Activated T-helper 17 cell treated with anti-CD3 and anti-CD28 coated beads, Interleukin-2, amount 50 U/mL, for 72 hours (primary cell): ENCODE results near the gene ANO9. TPM values are rescaled to one million over a fixed set of nuclear protein-coding genes. Genes with fewer than 3 reads are reported as not detected.
A peak's percentile ranks its signal among the peaks of the same experiment; 100 is the strongest.

Source experiments
- ATAC-seq: fragments of 150-1000 bp; cut with Tn5 transposase; replicated peaks from 2 replicates; pipeline ENCODE4 v1.10.0; 2021; ENCODE audit warnings: mild to moderate bottlenecking, moderate library complexity
- H3K27ac Mint-ChIP-seq: one replicate; pipeline ENCODE4 v1.8.0; 2022; ENCODE audit warnings: mixed read lengths
- H3K27me3 Mint-ChIP-seq: one replicate; pipeline ENCODE4 v1.8.0; 2022; ENCODE audit warnings: mixed read lengths
- H3K36me3 Mint-ChIP-seq: one replicate; pipeline ENCODE4 v1.8.0; 2022; ENCODE audit warnings: low read depth, mild to moderate bottlenecking, mixed read lengths
- H3K4me1 Mint-ChIP-seq: one replicate; pipeline ENCODE4 v1.8.0; 2022; ENCODE audit warnings: mixed read lengths
- H3K4me3 Mint-ChIP-seq: one replicate; pipeline ENCODE4 v1.8.0; 2022; ENCODE audit warnings: mild to moderate bottlenecking, mixed read lengths
- H3K9me3 Mint-ChIP-seq: one replicate; pipeline ENCODE4 v1.8.0; 2022; ENCODE audit warnings: mixed read lengths
- total RNA-seq, 2 donors: library from RNA; stranded (reverse); gene quantifications; one replicate each; pipeline ENCODE4 v1.2.3, GENCODE V29; 2022

The ANO9 gene, protein sequence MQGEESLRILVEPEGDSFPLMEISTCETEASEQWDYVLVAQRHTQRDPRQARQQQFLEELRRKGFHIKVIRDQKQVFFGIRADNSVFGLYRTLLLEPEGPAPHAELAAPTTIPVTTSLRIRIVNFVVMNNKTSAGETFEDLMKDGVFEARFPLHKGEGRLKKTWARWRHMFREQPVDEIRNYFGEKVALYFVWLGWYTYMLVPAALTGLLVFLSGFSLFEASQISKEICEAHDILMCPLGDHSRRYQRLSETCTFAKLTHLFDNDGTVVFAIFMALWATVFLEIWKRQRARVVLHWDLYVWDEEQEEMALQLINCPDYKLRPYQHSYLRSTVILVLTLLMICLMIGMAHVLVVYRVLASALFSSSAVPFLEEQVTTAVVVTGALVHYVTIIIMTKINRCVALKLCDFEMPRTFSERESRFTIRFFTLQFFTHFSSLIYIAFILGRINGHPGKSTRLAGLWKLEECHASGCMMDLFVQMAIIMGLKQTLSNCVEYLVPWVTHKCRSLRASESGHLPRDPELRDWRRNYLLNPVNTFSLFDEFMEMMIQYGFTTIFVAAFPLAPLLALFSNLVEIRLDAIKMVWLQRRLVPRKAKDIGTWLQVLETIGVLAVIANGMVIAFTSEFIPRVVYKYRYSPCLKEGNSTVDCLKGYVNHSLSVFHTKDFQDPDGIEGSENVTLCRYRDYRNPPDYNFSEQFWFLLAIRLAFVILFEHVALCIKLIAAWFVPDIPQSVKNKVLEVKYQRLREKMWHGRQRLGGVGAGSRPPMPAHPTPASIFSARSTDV
- total RNA-seq, result 100 to 1,000 TPM in 1 of 2 donors, 10 to 100 TPM in 1; 36.0 to 119 TPM

GRCh38 chr11:441418-442274, at the start of gene ANO9:
ANO9 (minus strand) TSS chr11:442011; CDS start chr11:441926, 85 bp downstream.
- Mint-ChIP-seq H3K27me3 (no peaks in the 10 kb centered on the region), H3K4me1 (peaks cover 17% of the 10 kb centered on the region), H3K4me3 (peak within 1 kb of the TSS; percentile 74), H3K36me3 (no peaks in the 10 kb centered on the region), H3K9me3 (no peaks in the 10 kb centered on the region), H3K27ac (peak within 1 kb of the TSS; percentile 73)
- peak; percentile 98 for ATAC-seq

DNA sequence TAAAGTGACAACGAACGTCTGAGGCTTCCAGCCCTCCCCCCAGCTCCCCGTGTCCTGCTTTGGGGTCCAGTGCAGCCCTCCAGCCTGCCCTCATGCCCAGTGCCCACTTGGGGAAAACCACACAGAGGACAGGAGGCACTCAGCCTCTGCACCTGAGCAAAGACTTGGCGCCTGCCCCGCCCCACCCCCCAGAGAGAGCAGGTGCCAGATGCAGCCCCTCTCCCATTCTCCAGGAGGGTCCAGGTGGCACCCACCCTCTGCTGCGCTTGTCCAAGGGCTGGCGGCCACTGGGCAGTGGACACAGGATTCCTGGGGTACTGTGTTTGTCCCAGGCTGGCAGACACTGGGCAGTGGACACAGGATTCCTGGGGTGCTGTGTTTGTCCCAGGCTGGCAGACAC, 49.5 kb upstream of the ANO9 start:
- no peak for ATAC-seq
- Mint-ChIP-seq H3K9me3 (no peaks in the 10 kb centered on the region), H3K4me3 (no peak overlapping the region), H3K27ac (no peak overlapping the region), H3K4me1 (no peaks in the 10 kb centered on the region), H3K36me3 (peaks cover 20% of the 10 kb centered on the region), H3K27me3 (no peaks in the 10 kb centered on the region)

DNA sequence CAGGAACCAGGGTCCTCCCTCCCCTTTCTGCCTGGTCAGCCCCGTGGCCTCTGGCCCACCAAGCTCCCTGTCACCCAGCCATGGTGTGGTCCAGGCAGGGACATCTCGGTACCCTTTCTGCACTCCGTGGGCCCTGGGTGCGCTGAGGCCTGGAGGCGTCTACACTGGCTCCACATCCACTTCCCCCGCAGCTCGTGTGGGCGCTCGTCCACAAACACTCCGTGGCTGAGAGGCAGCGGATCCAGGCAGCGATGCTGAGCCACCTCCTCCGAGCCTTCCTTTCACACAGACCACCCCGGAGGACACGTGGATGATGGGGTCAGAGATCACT, 49.1 kb upstream of the ANO9 start:
- no peak overlapping the region for H3K27ac Mint-ChIP-seq
- H3K4me3 Mint-ChIP-seq, result no peak overlapping the region
- no peaks in the 10 kb centered on the region for H3K9me3 Mint-ChIP-seq
- no peak for ATAC-seq
- no peaks in the 10 kb centered on the region for H3K27me3 Mint-ChIP-seq
- no peaks in the 10 kb centered on the region for H3K4me1 Mint-ChIP-seq
- peaks cover 16% of the 10 kb centered on the region for H3K36me3 Mint-ChIP-seq

- Mint-ChIP-seq H3K9me3 (no peaks in the 10 kb centered on the region), H3K4me1 (no peaks in the 10 kb centered on the region), H3K27ac (no peak overlapping the region), H3K36me3 (peaks cover 10% of the 10 kb centered on the region), H3K27me3 (no peaks in the 10 kb centered on the region), H3K4me3 (no peak overlapping the region)
- no peak for ATAC-seq
Measured at GRCh38 chr11:490186-490929, 48.5 kb upstream of the ANO9 start.

- Mint-ChIP-seq H3K27ac (no peak overlapping the region), H3K4me1 (no peaks in the 10 kb centered on the region), H3K4me3 (no peak overlapping the region), H3K9me3 (no peaks in the 10 kb centered on the region), H3K36me3 (peaks cover 5% of the 10 kb centered on the region), H3K27me3 (no peaks in the 10 kb centered on the region)
- ATAC-seq, result no peak
Measured at GRCh38 chr11:489610-490185, 47.9 kb upstream of the ANO9 start.

- no peaks in the 10 kb centered on the region for H3K9me3 Mint-ChIP-seq
- H3K27ac Mint-ChIP-seq, result no peak overlapping the region
- H3K4me1 Mint-ChIP-seq, result no peaks in the 10 kb centered on the region
- no peak for ATAC-seq
- H3K4me3 Mint-ChIP-seq, result no peak overlapping the region
- H3K27me3 Mint-ChIP-seq, result no peaks in the 10 kb centered on the region
- no peaks in the 10 kb centered on the region for H3K36me3 Mint-ChIP-seq
Measured at GRCh38 chr11:488992-489391, 47.2 kb upstream of the ANO9 start.

DNA sequence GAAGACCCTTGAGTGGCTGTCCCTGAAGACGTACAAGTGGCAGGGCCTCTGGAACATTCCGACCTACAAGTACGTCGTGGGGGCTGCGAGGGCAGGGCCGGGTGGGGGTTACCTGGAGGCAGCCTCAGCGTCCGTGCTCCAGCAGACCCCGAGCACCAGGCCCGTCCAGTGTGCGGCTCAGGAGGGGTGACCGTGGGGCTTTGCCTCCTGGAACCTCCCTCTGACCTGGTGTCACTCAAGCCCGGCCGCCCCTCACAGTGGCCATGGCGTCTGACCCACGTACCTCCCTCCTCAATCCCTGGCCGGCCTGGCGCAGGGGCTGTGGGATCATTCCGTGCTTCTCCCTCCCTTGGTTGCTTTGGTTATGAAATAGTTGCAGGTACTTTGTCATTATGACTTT, 46.8 kb upstream of the ANO9 start:
- Mint-ChIP-seq H3K9me3 (no peaks in the 10 kb centered on the region), H3K36me3 (no peaks in the 10 kb centered on the region), H3K4me3 (no peak overlapping the region), H3K27me3 (no peaks in the 10 kb centered on the region), H3K4me1 (no peaks in the 10 kb centered on the region), H3K27ac (no peak overlapping the region)
- ATAC-seq, result no peak

DNA sequence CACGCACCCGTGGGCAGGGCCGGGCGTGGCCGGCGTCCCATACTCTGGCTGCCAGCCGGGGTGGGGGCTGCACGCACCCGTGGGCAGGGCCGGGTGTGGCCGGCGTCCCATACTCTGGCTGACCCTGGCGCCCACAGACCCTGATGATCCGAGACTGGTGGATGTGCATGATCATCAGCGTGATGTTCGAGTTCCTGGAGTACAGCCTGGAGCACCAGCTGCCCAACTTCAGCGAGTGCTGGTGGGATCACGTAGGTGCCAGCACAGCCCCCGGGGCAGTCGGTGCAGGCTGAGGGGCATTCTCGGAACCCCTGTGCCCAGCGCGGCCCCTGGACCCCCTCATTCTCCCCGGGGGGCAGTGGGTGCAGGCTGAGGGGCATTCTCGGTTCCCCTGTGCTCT, 46.3 kb upstream of the ANO9 start:
- Mint-ChIP-seq H3K27me3 (no peaks in the 10 kb centered on the region), H3K4me1 (no peaks in the 10 kb centered on the region), H3K27ac (no peak overlapping the region), H3K4me3 (no peak overlapping the region), H3K9me3 (no peaks in the 10 kb centered on the region), H3K36me3 (no peaks in the 10 kb centered on the region)
- ATAC-seq, result no peak

DNA sequence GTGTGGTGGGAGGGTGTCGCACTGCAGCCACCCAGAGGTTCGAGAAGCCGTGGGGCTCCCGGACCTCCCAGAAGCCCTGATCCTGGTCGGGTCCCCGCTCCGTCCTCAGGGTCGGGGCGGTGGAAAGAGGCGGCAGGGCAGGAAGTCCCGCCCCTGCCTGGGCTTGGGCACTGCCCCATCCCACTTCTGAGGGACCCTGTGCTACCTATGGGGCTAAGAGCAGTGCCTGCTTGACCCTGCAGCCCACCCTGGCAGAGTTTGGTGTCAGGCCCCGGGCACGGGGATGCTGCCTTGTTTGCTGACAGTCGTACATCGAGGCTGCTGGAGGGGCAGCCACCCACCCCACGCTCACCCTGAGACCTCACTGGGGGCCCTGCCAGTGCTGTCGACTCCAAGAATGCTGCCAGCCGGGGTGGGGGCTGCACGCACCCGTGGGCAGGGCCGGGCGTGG, 45.8 kb upstream of the ANO9 start:
- no peak for ATAC-seq
- Mint-ChIP-seq H3K4me1 (no peaks in the 10 kb centered on the region), H3K36me3 (no peaks in the 10 kb centered on the region), H3K27ac (no peak overlapping the region), H3K9me3 (no peaks in the 10 kb centered on the region), H3K27me3 (no peaks in the 10 kb centered on the region), H3K4me3 (no peak overlapping the region)

DNA sequence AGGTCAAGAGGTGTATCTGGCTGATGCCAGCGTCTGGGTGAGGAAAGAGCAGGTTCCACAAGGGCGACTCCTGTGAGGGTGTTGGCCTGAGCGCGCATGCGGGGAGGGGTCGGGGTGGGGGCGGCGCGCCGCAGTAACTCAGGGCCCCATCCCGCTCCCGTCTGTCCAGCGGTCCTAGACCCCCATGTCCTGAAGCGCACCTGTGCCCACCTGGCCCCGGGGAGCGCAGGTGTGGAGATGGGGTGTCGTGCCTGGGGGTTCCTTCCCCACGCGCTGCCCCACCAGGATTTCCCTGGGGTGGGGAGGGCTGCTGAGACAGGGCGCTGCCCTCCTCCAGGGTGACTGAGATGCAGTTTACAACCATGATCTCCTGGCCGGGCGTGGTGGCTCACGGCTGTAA, 44.4 kb upstream of the ANO9 start:
- Mint-ChIP-seq H3K36me3 (no peaks in the 10 kb centered on the region), H3K4me1 (no peaks in the 10 kb centered on the region), H3K9me3 (no peaks in the 10 kb centered on the region), H3K27me3 (no peaks in the 10 kb centered on the region), H3K4me3 (no peak overlapping the region), H3K27ac (no peak overlapping the region)
- ATAC-seq, result no peak

DNA sequence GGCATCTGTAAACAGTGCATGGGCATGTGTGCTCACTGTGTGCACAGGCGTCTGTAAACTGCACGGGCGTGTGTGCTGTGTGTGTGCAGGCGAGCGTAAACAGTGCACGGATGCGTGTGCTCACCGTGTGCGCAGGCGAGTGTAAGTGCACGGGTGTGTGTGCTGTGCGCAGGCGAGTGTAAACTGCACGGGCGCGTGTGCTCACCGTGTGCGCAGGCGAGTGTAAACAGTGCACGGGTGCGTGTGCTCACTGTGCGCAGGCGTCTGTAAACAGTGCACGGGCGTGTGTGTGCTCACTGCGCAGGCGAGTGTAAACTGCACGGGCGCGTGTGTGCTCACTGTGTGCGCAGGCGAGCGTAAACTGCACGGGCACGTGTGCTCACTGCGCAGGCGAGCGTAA, 42.8 kb upstream of the ANO9 start:
- Mint-ChIP-seq H3K4me3 (no peak overlapping the region), H3K9me3 (no peaks in the 10 kb centered on the region), H3K36me3 (no peaks in the 10 kb centered on the region), H3K27ac (no peak overlapping the region), H3K27me3 (no peaks in the 10 kb centered on the region), H3K4me1 (no peaks in the 10 kb centered on the region)
- ATAC-seq, result no peak

DNA sequence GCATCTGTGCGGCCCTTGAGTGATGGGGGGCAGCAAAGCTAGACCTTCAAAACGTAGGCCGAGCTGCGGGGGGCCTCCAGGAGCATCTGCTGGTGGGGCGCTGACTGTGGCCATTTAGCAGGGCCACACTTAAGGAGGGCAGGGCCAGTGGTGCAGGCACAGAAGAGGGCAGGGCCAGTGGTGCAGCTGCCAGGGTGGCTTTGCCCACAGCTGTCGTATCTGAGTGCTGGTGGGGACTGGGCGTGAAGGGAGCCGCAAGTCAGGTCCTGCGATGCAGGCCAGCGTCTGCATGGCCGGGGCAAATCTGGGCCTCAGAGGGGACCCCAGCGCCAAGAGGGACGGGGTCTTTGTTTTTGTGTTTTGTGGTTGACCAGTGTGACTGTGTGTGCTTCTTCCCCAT, 37.5 kb upstream of the ANO9 start:
- H3K27ac Mint-ChIP-seq, result no peak overlapping the region

DNA sequence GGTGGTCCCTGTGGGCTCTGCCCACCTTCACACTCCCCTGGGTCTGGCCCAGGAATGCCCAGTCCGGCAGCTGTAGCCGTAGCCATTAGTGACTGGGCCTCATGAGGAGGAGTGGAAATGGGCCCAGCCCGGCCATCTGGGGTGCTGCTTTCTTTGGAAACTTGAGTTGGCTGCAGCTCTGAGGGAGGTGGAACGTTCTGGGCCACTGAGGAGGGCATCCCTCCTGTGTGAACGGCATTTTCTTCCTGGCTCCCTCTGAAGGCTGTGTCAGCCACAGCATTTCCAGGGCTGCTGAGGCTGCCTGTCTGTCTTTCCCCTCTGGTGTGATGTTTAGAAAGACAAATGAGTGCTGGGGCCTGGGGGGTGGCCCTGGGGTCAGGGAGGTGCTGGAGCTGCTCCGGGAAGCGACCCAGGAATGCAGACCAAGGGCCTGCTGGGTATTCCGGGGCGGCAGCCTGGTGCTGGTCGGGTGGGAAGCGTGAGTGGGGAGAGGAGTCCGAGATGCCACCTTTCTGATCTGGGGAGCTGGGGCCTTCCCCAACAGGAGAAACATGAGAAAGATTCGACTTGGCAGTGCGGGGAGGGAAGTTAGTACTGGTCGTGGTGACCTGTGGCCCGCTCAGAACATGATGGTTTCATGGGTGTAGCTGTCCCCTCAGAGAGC, 35.4 kb upstream of the ANO9 start:
- ATAC-seq, result no peak
- Mint-ChIP-seq H3K4me1 (no peaks in the 10 kb centered on the region), H3K9me3 (no peaks in the 10 kb centered on the region), H3K27ac (no peak overlapping the region), H3K36me3 (no peaks in the 10 kb centered on the region), H3K27me3 (no peaks in the 10 kb centered on the region), H3K4me3 (no peak overlapping the region)

More for the DNA sequence above, 37.5 kb upstream of the ANO9 start:
- Mint-ChIP-seq H3K9me3 (no peaks in the 10 kb centered on the region), H3K36me3 (no peaks in the 10 kb centered on the region), H3K4me1 (no peaks in the 10 kb centered on the region), H3K4me3 (no peak overlapping the region), H3K27me3 (no peaks in the 10 kb centered on the region)
- no peak for ATAC-seq
